PC-9 (cell line): ENCODE data around the gene BAIAP2.

Experiments
- EZH2 ChIP-seq: fragments of 200-600 bp; sonication (generic); IDR thresholded peaks from 2 replicates; pipeline ENCODE4 v1.8.0; 2017; ENCODE audit warnings: antibody characterized with exemption, low read depth
- TF ChIP-seq, protein P1 (sequence below): fragments of 200-600 bp; sonication (generic); conservative IDR thresholded peaks from 2 replicates; pipeline ENCODE4 v1.6.1; 2017; ENCODE audit warnings: mixed run types, antibody characterized with exemption, mild to moderate bottlenecking, moderate library complexity

DNA sequence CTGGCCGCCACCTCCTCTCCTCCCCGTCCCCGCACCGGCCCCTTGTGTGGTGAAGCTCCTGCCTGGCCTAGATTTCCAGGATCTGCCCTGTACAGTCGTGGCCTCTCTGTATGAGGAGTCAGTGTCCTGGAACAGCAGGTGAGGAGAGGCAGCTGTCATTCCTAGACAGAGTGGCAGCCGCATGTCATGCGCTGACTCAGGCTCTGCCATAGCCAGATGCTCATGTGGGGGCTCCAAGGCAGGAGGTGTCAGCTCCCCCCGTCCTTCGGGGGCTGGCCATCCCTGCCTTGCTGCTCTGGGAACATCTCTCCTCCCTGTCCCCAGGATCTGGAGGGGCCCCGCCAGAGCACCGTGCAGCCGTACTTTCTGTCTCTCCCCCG lies 60.4 kb downstream of the BAIAP2 start:
- TF ChIP-seq, protein P1, sequence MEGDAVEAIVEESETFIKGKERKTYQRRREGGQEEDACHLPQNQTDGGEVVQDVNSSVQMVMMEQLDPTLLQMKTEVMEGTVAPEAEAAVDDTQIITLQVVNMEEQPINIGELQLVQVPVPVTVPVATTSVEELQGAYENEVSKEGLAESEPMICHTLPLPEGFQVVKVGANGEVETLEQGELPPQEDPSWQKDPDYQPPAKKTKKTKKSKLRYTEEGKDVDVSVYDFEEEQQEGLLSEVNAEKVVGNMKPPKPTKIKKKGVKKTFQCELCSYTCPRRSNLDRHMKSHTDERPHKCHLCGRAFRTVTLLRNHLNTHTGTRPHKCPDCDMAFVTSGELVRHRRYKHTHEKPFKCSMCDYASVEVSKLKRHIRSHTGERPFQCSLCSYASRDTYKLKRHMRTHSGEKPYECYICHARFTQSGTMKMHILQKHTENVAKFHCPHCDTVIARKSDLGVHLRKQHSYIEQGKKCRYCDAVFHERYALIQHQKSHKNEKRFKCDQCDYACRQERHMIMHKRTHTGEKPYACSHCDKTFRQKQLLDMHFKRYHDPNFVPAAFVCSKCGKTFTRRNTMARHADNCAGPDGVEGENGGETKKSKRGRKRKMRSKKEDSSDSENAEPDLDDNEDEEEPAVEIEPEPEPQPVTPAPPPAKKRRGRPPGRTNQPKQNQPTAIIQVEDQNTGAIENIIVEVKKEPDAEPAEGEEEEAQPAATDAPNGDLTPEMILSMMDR: no peak
- TF ChIP-seq EZH2: no peak
